HEK293 (cell line): ENCODE results near the gene CLINT1.

Source experiments
- CTCF ChIA-PET: fragments of 350-600 bp; formaldehyde crosslinking; extraction: SDS; loops from one replicate; lab custom pipeline; 2021; ENCODE audit warnings: antibody characterized with exemption; lab: Yijun Ruan, JAX
- POLR2A ChIA-PET: fragments of 300-600 bp; formaldehyde crosslinking; extraction: SDS; loops from one replicate; lab custom pipeline; 2020; ENCODE audit warnings: antibody characterized with exemption, inconsistent platforms; lab: Yijun Ruan, JAX
- H3K27ac ChIP-seq: fragments of 200-500 bp; sonication (Bioruptor generic); 2 replicates; pipeline ENCODE4 v1.5.1; 2014; ENCODE audit warnings: low read depth, low read length, control low read depth, inconsistent platforms; ENCODE audit errors: extremely low read depth
- H3K36me3 ChIP-seq, 2 experiments: fragments of 200-500 bp in 1 of 2; sonication (Bioruptor generic) in 1 of 2; 1 replicate in 1 of 2; 2 replicates in 1 of 2; pipeline ENCODE4 v1.5.1; 2014 to 2017; ENCODE audit warnings: inconsistent platforms in 2 of 2, low read length in 2 of 2; ENCODE audit not compliant: control insufficient read depth in 2 of 2, insufficient read depth in 1 of 2
- H3K4me1 ChIP-seq: fragments of 200-500 bp; sonication (Bioruptor generic); 2 replicates; pipeline ENCODE4 v1.5.1; 2014; ENCODE audit warnings: mild to moderate bottlenecking, low read length, inconsistent platforms; ENCODE audit not compliant: control insufficient read depth, insufficient read depth
- H3K4me3 ChIP-seq: 2 replicates; pipeline ENCODE4 v1.5.1; 2011; ENCODE audit warnings: low read depth, mild to moderate bottlenecking, control low read depth, low read length, moderate library complexity
- H3K9me3 ChIP-seq: fragments of 200-500 bp; sonication (Bioruptor generic); 2 replicates; pipeline ENCODE4 v1.5.1; 2014; ENCODE audit warnings: low read depth, low read length, inconsistent platforms; ENCODE audit not compliant: control insufficient read depth, insufficient read depth
- KLF10 ChIP-seq: fragments of 450-650 bp; IDR thresholded peaks from 2 replicates; pipeline ENCODE4 v1.5.1; 2018; ENCODE audit warnings: missing biosample characterization, mild to moderate bottlenecking, missing genetic modification characterization
- PRDM1 ChIP-seq: fragments of 450-650 bp; formaldehyde crosslinking; IDR thresholded peaks from 2 replicates; pipeline ENCODE4; 2016; ENCODE audit warnings: missing biosample characterization, missing genetic modification characterization
- PRDM6 ChIP-seq: fragments of 450-650 bp; formaldehyde crosslinking; IDR thresholded peaks from 2 replicates; pipeline ENCODE4 v1.5.1; 2017; ENCODE audit warnings: missing biosample characterization, missing genetic modification characterization
- REPIN1 ChIP-seq: fragments of 450-650 bp; formaldehyde crosslinking; IDR thresholded peaks from 2 replicates; pipeline ENCODE4 v1.5.1; 2017; ENCODE audit warnings: missing biosample characterization, missing genetic modification characterization, low read depth
- SETDB1 ChIP-seq: IDR thresholded peaks from one replicate; pipeline ENCODE4 v1.6.1; 2017; ENCODE audit warnings: mild to moderate bottlenecking, low read length, moderate library complexity, mixed read lengths; ENCODE audit not compliant: insufficient read length
- ZBTB11 ChIP-seq: fragments of 450-650 bp; formaldehyde crosslinking; conservative IDR thresholded peaks from 2 replicates; pipeline ENCODE4 v1.5.1; 2016; ENCODE audit warnings: low read depth, missing biosample characterization, missing genetic modification characterization
- ZBTB7A ChIP-seq: fragments of 450-650 bp; formaldehyde crosslinking; IDR thresholded peaks from 2 replicates; pipeline ENCODE4 v1.5.1; 2016; ENCODE audit warnings: low read depth, missing biosample characterization, missing genetic modification characterization
- ZNF146 ChIP-seq: fragments of 450-650 bp; formaldehyde crosslinking; IDR thresholded peaks from 2 replicates; pipeline ENCODE4 v1.5.1; 2016; ENCODE audit warnings: missing biosample characterization, missing genetic modification characterization
- ZNF169 ChIP-seq: fragments of 450-650 bp; formaldehyde crosslinking; IDR thresholded peaks from 2 replicates; pipeline ENCODE4 v1.5.1; 2016; ENCODE audit warnings: missing biosample characterization, missing genetic modification characterization
- ZNF202 ChIP-seq: fragments of 450-650 bp; formaldehyde crosslinking; IDR thresholded peaks from 2 replicates; pipeline ENCODE4 v1.5.1; 2016; ENCODE audit warnings: missing biosample characterization, missing genetic modification characterization, borderline replicate concordance
- ZNF354C ChIP-seq: fragments of 450-650 bp; formaldehyde crosslinking; IDR thresholded peaks from 2 replicates; pipeline ENCODE4 v1.5.1; 2016; ENCODE audit warnings: missing biosample characterization, missing genetic modification characterization, low read depth, borderline replicate concordance
- ZNF37A ChIP-seq: fragments of 450-650 bp; IDR thresholded peaks from 2 replicates; pipeline ENCODE4 v1.5.1; 2018; ENCODE audit warnings: missing biosample characterization, missing genetic modification characterization
- ZNF449 ChIP-seq: fragments of 450-650 bp; formaldehyde crosslinking; IDR thresholded peaks from 2 replicates; pipeline ENCODE4 v1.5.1; 2017; ENCODE audit warnings: missing biosample characterization, mild to moderate bottlenecking, missing genetic modification characterization, moderate library complexity
- ZNF654 ChIP-seq: fragments of 450-650 bp; formaldehyde crosslinking; IDR thresholded peaks from 2 replicates; pipeline ENCODE4 v1.5.1; 2016; ENCODE audit warnings: low read depth, missing biosample characterization, missing genetic modification characterization
- TF ChIP-seq, protein P1 (sequence below): fragments of 450-650 bp; formaldehyde crosslinking; IDR thresholded peaks from 2 replicates; pipeline ENCODE4 v1.5.1; 2016; ENCODE audit warnings: missing biosample characterization, missing genetic modification characterization
- TF ChIP-seq, protein P2 (sequence below): fragments of 450-650 bp; formaldehyde crosslinking; IDR thresholded peaks from 2 replicates; pipeline ENCODE4 v1.5.1; 2017; ENCODE audit warnings: missing biosample characterization, missing genetic modification characterization

Gene CLINT1

DNA sequence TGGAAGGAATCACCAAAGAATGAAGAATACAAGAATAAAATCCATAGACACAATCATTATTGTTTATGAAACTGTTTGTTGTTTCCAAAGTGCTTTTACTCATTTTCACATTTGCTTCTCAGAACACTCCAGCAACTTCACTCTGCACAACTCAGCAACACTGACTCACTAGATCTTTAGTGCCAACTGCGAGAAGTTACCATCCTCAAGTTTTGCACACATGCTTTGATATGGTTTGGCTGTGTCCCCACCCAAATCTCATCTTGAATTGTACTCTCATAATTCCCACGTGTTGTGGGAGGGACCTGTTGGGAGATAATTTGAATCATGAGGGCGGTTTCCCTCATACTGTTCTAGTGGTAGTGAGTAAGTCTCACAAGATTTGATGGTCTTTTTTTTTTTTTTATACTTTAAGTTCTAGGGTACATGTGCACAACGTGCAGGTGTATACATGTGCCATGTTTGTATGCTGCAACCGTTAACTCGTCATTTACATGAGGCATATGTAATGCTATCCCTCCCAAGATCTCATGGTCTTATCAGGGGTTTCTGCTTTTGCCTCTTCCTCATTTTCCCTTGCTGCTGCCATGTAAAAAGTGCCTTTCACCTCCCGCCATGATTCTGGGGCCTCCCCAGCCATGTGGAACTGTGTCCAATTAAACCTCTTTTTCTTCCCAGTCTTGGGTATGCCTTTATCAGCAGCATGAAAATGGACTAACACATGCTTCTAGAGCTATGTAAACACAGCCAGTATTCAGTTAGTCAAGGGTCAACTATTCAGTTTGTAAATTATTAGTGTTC is 36.9 kb downstream of the CLINT1 start:
- Histone ChIP-seq H3K4me1 (peaks cover 12% of the 10 kb centered on the region), H3K4me3 (no peak overlapping the region), H3K27ac (no peak overlapping the region), H3K9me3 (no peaks in the 10 kb centered on the region), H3K36me3 (no peaks in the 10 kb centered on the region; a peak in 1 of 3 replicates)
- POLR2A ChIA-PET = interaction anchor here (1.0 kb wide), 1 partner anchor 16 kb away, joined by 3 read pairs; no protein-coding TSS in a partner anchor
- no peak for TF ChIP-seq ZNF449 (tag by site-specific recombination)
- 0 out of 2 replicates have a peak, but pooled peaks have one; percentile 4 for TF ChIP-seq PRDM1
- TF ChIP-seq ZNF169 = no peak
- TF ChIP-seq, protein P1, sequence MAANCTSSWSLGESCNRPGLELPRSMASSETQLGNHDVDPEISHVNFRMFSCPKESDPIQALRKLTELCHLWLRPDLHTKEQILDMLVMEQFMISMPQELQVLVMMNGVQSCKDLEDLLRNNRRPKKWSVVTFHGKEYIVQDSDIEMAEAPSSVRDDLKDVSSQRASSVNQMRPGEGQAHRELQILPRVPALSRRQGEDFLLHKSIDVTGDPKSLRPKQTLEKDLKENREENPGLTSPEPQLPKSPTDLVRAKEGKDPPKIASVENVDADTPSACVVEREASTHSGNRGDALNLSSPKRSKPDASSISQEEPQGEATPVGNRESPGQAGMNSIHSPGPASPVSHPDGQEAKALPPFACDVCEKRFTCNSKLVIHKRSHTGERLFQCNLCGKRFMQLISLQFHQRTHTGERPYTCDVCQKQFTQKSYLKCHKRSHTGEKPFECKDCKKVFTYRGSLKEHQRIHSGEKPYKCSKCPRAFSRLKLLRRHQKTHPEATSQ (tag by site-specific recombination) = no peak
- TF ChIP-seq ZNF37A (tag by site-specific recombination) = no peak
- peak; percentile 79; the same call in 1 of the 2 replicates for TF ChIP-seq ZNF202
- TF ChIP-seq ZNF354C (tag by site-specific recombination) = no peak
- TF ChIP-seq SETDB1 = peak; percentile 61
- CTCF ChIA-PET = interaction anchor here (0.6 to 1.9 kb wide), 7 partner anchors 9 to 35 kb away, joined by 3 to 5 read pairs (median 3); no protein-coding TSS in a partner anchor

GRCh38 chr5:157821405-157821804 is 37.5 kb downstream of the CLINT1 start:
- H3K4me1 ChIP-seq = peaks cover 12% of the 10 kb centered on the region
- no peaks in the 10 kb centered on the region for H3K9me3 ChIP-seq
- TF ChIP-seq PRDM1 = peak; percentile 40; the same call in 1 of the 2 replicates
- no peak for TF ChIP-seq ZBTB7A (tag by site-specific recombination)
- no peak for TF ChIP-seq ZBTB11 (tag by site-specific recombination)
- TF ChIP-seq, all 188 proteins: peak for 1
- Histone ChIP-seq H3K27ac (no peak overlapping the region), H3K36me3 (peaks cover 0 to 2% of the 10 kb centered on the region in 2 experiments; a peak in 1 of 3 replicates), H3K4me3 (no peak overlapping the region)
- CTCF ChIA-PET = no interaction called here
- POLR2A ChIA-PET = no interaction called here

- H3K27ac ChIP-seq = peak overlapping the region; percentile 7; the same call in 1 of the 2 replicates
- H3K4me3 ChIP-seq = no peak overlapping the region
- CTCF ChIA-PET = interaction anchor here (0.6 to 4.3 kb wide), 12 partner anchors 9 to 1286 kb away, joined by 3 to 42 read pairs (median 4); partner anchors contain the start of gene LSM11
- peaks cover 9% of the 10 kb centered on the region for H3K4me1 ChIP-seq
- H3K36me3 ChIP-seq = peaks cover under 1 to 8% of the 10 kb centered on the region in 2 experiments; a peak in 2 of 3 replicates
- peak; percentile 39 for TF ChIP-seq ZNF654 (tag by site-specific recombination)
- TF ChIP-seq KLF10 = 0 out of 2 replicates have a peak, but pooled peaks have one; percentile 20
- TF ChIP-seq PRDM6 = peak; percentile 73
- TF ChIP-seq, protein P2, sequence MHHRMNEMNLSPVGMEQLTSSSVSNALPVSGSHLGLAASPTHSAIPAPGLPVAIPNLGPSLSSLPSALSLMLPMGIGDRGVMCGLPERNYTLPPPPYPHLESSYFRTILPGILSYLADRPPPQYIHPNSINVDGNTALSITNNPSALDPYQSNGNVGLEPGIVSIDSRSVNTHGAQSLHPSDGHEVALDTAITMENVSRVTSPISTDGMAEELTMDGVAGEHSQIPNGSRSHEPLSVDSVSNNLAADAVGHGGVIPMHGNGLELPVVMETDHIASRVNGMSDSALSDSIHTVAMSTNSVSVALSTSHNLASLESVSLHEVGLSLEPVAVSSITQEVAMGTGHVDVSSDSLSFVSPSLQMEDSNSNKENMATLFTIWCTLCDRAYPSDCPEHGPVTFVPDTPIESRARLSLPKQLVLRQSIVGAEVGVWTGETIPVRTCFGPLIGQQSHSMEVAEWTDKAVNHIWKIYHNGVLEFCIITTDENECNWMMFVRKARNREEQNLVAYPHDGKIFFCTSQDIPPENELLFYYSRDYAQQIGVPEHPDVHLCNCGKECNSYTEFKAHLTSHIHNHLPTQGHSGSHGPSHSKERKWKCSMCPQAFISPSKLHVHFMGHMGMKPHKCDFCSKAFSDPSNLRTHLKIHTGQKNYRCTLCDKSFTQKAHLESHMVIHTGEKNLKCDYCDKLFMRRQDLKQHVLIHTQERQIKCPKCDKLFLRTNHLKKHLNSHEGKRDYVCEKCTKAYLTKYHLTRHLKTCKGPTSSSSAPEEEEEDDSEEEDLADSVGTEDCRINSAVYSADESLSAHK (tag by site-specific recombination) = 0 out of 2 replicates have a peak, but pooled peaks have one; percentile 14
- no peak for TF ChIP-seq ZNF146
- no peak for TF ChIP-seq REPIN1 (tag by site-specific recombination)
- TF ChIP-seq, all 188 proteins: peak for 4
- POLR2A ChIA-PET = no interaction called here
- H3K9me3 ChIP-seq = no peaks in the 10 kb centered on the region
These were observed 38.2 kb downstream of the CLINT1 start for GRCh38 chr5:157820593-157821252.
